GM12864 (cell line): ENCODE measurements around the gene PNRC2.
"Not testable (repeated sequence)": the region's sequence is repeated elsewhere in the genome, so short reads cannot be mapped to it uniquely, and the experiment has no call there.

Experiments used
- DNase-seq: peaks from one replicate; pipeline ENCODE4 v3.0.0-alpha.2; 2011; ENCODE audit warnings: low read depth
- H3K4me3 ChIP-seq: 2 replicates; pipeline ENCODE4 v1.5.1; 2011; ENCODE audit warnings: mild to moderate bottlenecking, low read depth, low read length, control low read depth
- CTCF ChIP-seq: IDR thresholded peaks from 2 replicates; pipeline ENCODE4 v1.5.1; 2011; ENCODE audit warnings: low read depth, mild to moderate bottlenecking, moderate library complexity, low read length, control low read depth, inconsistent platforms; ENCODE audit errors: missing control alignments

The PNRC2 gene

GRCh38 chr1:24005163-24005562 lies 45.5 kb downstream of the PNRC2 start:
- DNase-seq: no peak
- H3K4me3 ChIP-seq: no peak overlapping the region
- no peak for TF ChIP-seq CTCF

DNA sequence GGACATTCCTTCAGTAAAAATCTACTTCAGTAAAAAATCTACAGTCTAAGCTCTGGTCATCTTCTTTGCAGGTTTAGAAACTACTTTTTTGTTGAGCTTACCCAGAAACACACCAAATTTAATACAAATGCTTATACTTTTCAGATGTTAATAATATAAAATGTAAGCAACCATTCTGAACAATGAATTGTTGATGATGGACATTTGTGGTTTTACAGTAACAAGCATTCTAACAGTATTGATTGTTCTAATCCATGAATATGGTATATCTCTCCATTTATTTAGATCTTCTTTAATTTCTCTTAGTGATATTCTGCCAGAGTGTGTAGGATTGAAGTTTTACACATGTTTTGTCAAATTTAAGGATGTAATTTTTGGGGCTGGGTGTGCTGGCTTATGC lies 47.5 kb downstream of the PNRC2 start:
- DNase-seq: no peak
- no peak for TF ChIP-seq CTCF
- H3K4me3 ChIP-seq: no peak overlapping the region

DNA sequence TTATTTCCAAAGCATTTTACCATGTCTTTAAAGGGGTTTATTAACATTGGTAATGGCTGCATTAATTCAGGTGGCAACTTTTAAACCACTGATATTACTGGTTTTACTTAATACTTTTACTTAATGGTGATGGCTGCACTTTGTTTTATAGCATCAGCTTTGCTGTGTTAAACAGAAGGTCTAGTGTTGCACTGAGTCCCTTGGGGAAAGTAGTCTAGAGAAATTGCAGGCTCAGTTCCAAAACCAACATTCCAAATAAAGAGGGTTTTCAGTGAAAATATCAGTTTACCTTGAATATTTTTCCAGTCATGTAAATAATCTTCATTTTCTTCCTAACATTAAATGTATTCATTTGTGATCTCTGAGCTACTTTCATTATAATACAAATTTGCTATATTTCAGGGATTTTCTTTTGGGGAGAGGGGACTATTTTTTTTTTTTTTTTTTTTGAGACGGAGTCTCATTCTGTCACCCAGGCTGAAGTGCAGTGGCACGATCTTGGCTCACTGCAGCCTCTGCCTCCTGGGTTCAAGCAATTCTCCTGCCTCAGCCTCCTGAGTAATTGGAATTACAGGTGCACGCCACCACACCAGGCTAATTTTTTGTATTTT lies 49.1 kb downstream of the PNRC2 start:
- DNase-seq, H3K4me3 ChIP-seq: not testable (repeated sequence)

DNA sequence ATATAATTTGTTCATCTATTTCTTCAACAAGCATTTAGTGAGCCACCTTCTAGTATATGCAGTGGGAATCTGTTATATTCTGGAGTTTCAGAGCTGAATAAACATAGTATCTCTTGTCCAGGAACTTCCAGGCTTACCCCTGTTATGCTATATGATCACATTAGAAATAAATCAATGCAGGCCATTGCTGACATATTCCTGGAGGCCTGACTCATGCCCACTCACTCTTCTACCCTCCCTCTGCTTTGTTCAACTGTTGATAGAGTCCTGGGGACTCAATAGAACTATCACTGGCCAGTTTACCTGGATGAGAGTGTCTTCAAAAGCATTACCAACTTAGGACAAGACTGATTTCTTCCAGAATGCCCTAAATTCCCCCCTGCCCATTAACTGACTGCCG lies 49.8 kb downstream of the PNRC2 start:
- no peak for TF ChIP-seq CTCF
- no peak overlapping the region for H3K4me3 ChIP-seq
- DNase-seq: no peak

- DNase-seq: no peak
- H3K4me3 ChIP-seq: no peak overlapping the region
- no peak for TF ChIP-seq CTCF
These were observed 51.0 kb downstream of the PNRC2 start for GRCh38 chr1:24010650-24011049.

- not testable (repeated sequence) for H3K4me3 ChIP-seq, DNase-seq
These were observed 53.2 kb downstream of the PNRC2 start for GRCh38 chr1:24012878-24013277.
